BLaER1 (cell line): ENCODE results near the gene C10orf95.

ENCODE experiments used
- H3K27ac ChIP-seq: shearing (Covaris generic); formaldehyde crosslinking; 2 replicates; pipeline ENCODE4 v1.8.1; 2022
- H3K27me3 ChIP-seq: shearing (Covaris generic); formaldehyde crosslinking; 2 replicates; pipeline ENCODE4 v1.8.1; 2022
- H3K36me3 ChIP-seq: shearing (Covaris generic); formaldehyde crosslinking; 2 replicates; pipeline ENCODE4 v1.8.1; 2022
- H3K4me1 ChIP-seq: shearing (Covaris generic); formaldehyde crosslinking; 2 replicates; pipeline ENCODE4 v1.8.1; 2022
- H3K4me2 ChIP-seq: shearing (Covaris generic); formaldehyde crosslinking; 2 replicates; pipeline ENCODE4 v1.8.1; 2022
- H3K4me3 ChIP-seq: shearing (Covaris generic); formaldehyde crosslinking; 2 replicates; pipeline ENCODE4 v1.8.1; 2022
- H3K9ac ChIP-seq: shearing (Covaris generic); formaldehyde crosslinking; 2 replicates; pipeline ENCODE4 v1.8.1; 2022
- H3K9me3 ChIP-seq: shearing (Covaris generic); formaldehyde crosslinking; 2 replicates; pipeline ENCODE4 v1.8.1; 2022
- H4K20me1 ChIP-seq: shearing (Covaris generic); formaldehyde crosslinking; 2 replicates; pipeline ENCODE4 v1.8.1; 2022
- Cebpa-rat ChIP-seq: shearing (Covaris generic); IDR thresholded peaks from 2 replicates; pipeline ENCODE4 v1.8.1; 2022

C10orf95 gene

GRCh38 chr10:102453502-102453901 lies 2.2 kb upstream of the C10orf95 start:
- Histone ChIP-seq H4K20me1 (peaks cover 9% of the 10 kb centered on the region; the same call in 1 of the 2 replicates), H3K4me1 (peaks cover 28% of the 10 kb centered on the region), H3K36me3 (peaks cover 48% of the 10 kb centered on the region), H3K4me2 (no peak overlapping the region), H3K27me3 (no peaks in the 10 kb centered on the region), H3K4me3 (no peak overlapping the region), H3K9ac (no peak overlapping the region), H3K27ac (no peak overlapping the region), H3K9me3 (no peaks in the 10 kb centered on the region)
- no peak for TF ChIP-seq Cebpa-rat

GRCh38 chr10:102452672-102453340 lies 1.5 kb upstream of the C10orf95 start:
- no peak overlapping the region for H3K4me3 ChIP-seq
- peaks cover 9% of the 10 kb centered on the region; the same call in 1 of the 2 replicates for H4K20me1 ChIP-seq
- no peak overlapping the region for H3K9ac ChIP-seq
- no peaks in the 10 kb centered on the region for H3K27me3 ChIP-seq
- H3K9me3 ChIP-seq: no peaks in the 10 kb centered on the region
- peaks cover 28% of the 10 kb centered on the region for H3K4me1 ChIP-seq
- H3K27ac ChIP-seq: no peak overlapping the region
- peaks cover 48% of the 10 kb centered on the region for H3K36me3 ChIP-seq
- H3K4me2 ChIP-seq: peak overlapping the region; percentile 95
- TF ChIP-seq Cebpa-rat: no peak

- H3K4me1 ChIP-seq: peaks cover 28% of the 10 kb centered on the region
- no peaks in the 10 kb centered on the region for H3K9me3 ChIP-seq
- H3K27ac ChIP-seq: peak overlapping the region; percentile 96
- H3K27me3 ChIP-seq: no peaks in the 10 kb centered on the region
- H3K4me3 ChIP-seq: peak overlapping the region; percentile 97
- peaks cover 35% of the 10 kb centered on the region for H3K36me3 ChIP-seq
- peak overlapping the region; percentile 95 for H3K4me2 ChIP-seq
- TF ChIP-seq Cebpa-rat: no peak
- H4K20me1 ChIP-seq: peaks cover 9% of the 10 kb centered on the region; the same call in 1 of the 2 replicates
- peak overlapping the region; percentile 97 for H3K9ac ChIP-seq
Observed at GRCh38 chr10:102450374-102451104, 804 bp downstream of the C10orf95 start.

- TF ChIP-seq Cebpa-rat: no peak
- Histone ChIP-seq H3K36me3 (peaks cover 30% of the 10 kb centered on the region), H3K27me3 (no peaks in the 10 kb centered on the region), H3K4me2 (peak overlapping the region; percentile 95), H3K4me3 (peak overlapping the region; percentile 97), H4K20me1 (peaks cover 9% of the 10 kb centered on the region; the same call in 1 of the 2 replicates), H3K9ac (peak overlapping the region; percentile 97), H3K4me1 (peaks cover 28% of the 10 kb centered on the region), H3K9me3 (no peaks in the 10 kb centered on the region), H3K27ac (peak overlapping the region; percentile 96)
Observed at GRCh38 chr10:102450124-102450373, 1.3 kb downstream of the C10orf95 start.

GRCh38 chr10:102449321-102450123 lies 1.8 kb downstream of the C10orf95 start:
- peak overlapping the region; percentile 97 for H3K9ac ChIP-seq
- TF ChIP-seq Cebpa-rat: no peak
- H3K27me3 ChIP-seq: no peaks in the 10 kb centered on the region
- H3K4me3 ChIP-seq: peak overlapping the region; percentile 97
- H3K4me2 ChIP-seq: peak overlapping the region; percentile 95
- peak overlapping the region; percentile 96 for H3K27ac ChIP-seq
- H3K4me1 ChIP-seq: peaks cover 28% of the 10 kb centered on the region
- no peaks in the 10 kb centered on the region for H3K9me3 ChIP-seq
- H4K20me1 ChIP-seq: peaks cover 9% of the 10 kb centered on the region; the same call in 1 of the 2 replicates
- peaks cover 25% of the 10 kb centered on the region for H3K36me3 ChIP-seq

GRCh38 chr10:102444851-102445250 lies 6.5 kb downstream of the C10orf95 start:
- Histone ChIP-seq H3K9me3 (no peaks in the 10 kb centered on the region), H3K36me3 (no peaks in the 10 kb centered on the region), H4K20me1 (no peaks in the 10 kb centered on the region), H3K4me1 (peaks cover 18% of the 10 kb centered on the region), H3K27ac (no peak overlapping the region), H3K9ac (no peak overlapping the region), H3K4me3 (no peak overlapping the region), H3K27me3 (no peaks in the 10 kb centered on the region), H3K4me2 (no peak overlapping the region)
- no peak for TF ChIP-seq Cebpa-rat

- peaks cover 57% of the 10 kb centered on the region for H3K4me1 ChIP-seq
- H3K36me3 ChIP-seq: no peaks in the 10 kb centered on the region
- no peak overlapping the region for H3K4me3 ChIP-seq
- no peaks in the 10 kb centered on the region for H4K20me1 ChIP-seq
- no peak overlapping the region for H3K9ac ChIP-seq
- peaks cover 28% of the 10 kb centered on the region for H3K27me3 ChIP-seq
- H3K27ac ChIP-seq: no peak overlapping the region
- no peaks in the 10 kb centered on the region for H3K9me3 ChIP-seq
- TF ChIP-seq Cebpa-rat: no peak
- peak overlapping the region; percentile 35 for H3K4me2 ChIP-seq
Observed at GRCh38 chr10:102438374-102438773, 13.0 kb downstream of the C10orf95 start.

- no peak for TF ChIP-seq Cebpa-rat
- H3K4me1 ChIP-seq: peaks cover 65% of the 10 kb centered on the region
- H3K4me3 ChIP-seq: no peak overlapping the region
- no peak overlapping the region for H3K9ac ChIP-seq
- no peaks in the 10 kb centered on the region for H4K20me1 ChIP-seq
- no peak overlapping the region for H3K4me2 ChIP-seq
- H3K9me3 ChIP-seq: no peaks in the 10 kb centered on the region
- no peak overlapping the region for H3K27ac ChIP-seq
- H3K36me3 ChIP-seq: no peaks in the 10 kb centered on the region
- peaks cover 28% of the 10 kb centered on the region for H3K27me3 ChIP-seq
Observed at GRCh38 chr10:102437515-102437914, 13.8 kb downstream of the C10orf95 start.

GRCh38 chr10:102436312-102436711 lies 15.0 kb downstream of the C10orf95 start:
- Histone ChIP-seq H3K36me3 (no peaks in the 10 kb centered on the region), H3K27me3 (peaks cover 28% of the 10 kb centered on the region), H3K9ac (peak overlapping the region; percentile 75; the same call in 1 of the 2 replicates), H3K4me3 (peak overlapping the region; percentile 59; the same call in 1 of the 2 replicates), H3K9me3 (no peaks in the 10 kb centered on the region), H3K4me2 (peak overlapping the region; percentile 98), H4K20me1 (no peaks in the 10 kb centered on the region), H3K27ac (0 out of 2 replicates have a peak overlapping the region, but pooled peaks have one; percentile 59), H3K4me1 (peaks cover 71% of the 10 kb centered on the region)
- no peak for TF ChIP-seq Cebpa-rat
